ENCODE measurements around the gene CRYGB. TPM values are rescaled to one million over a fixed set of nuclear protein-coding genes. Genes with fewer than 3 reads are reported as not detected.

Gene CRYGB
- total and polyA plus RNA-seq, 2 of the 13 experiments (the other 11 are each of a cell fraction or from before 2014, with no cell fraction given): not detected

GRCh38 chr2:208129744-208130711, 15.9 kb downstream of the CRYGB start, which contains the start of gene CRYGC (continued):
- TF ChIP-seq ZEB1 (IDR thresholded peaks at IDR 0.05; ENCODE audit: insufficient replicate concordance, low read depth) (no peak), CSRNP2 (CRISPR knock-in tag; conservative IDR thresholded peaks at IDR 0.05; ENCODE audit: low read depth) (no peak), ZNF232 (CRISPR knock-in tag; IDR thresholded peaks at IDR 0.05; ENCODE audit: borderline replicate concordance) (no peak), DBP (CRISPR knock-in tag; IDR thresholded peaks at IDR 0.05; ENCODE audit: not compliant biosample characterization) (no peak), ZBTB26 (CRISPR knock-in tag; IDR thresholded peaks at IDR 0.05; ENCODE audit: borderline replicate concordance) (peak; percentile 57; the same call in 1 of the 2 replicates), ZNF816 (CRISPR knock-in tag; IDR thresholded peaks at IDR 0.05; ENCODE audit: borderline replicate concordance) (peak; percentile 38; the same call in 1 of the 2 replicates), ZNF180 (CRISPR knock-in tag; IDR thresholded peaks at IDR 0.05; ENCODE audit: borderline replicate concordance, low read depth) (no peak), EZH2 (conservative IDR thresholded peaks at IDR 0.05; ENCODE audit: low read depth, low read length) (no peak), ZNF567 (CRISPR knock-in tag; IDR thresholded peaks at IDR 0.05; ENCODE audit: borderline replicate concordance) (no peak), ZNF841 (CRISPR knock-in tag; IDR thresholded peaks at IDR 0.05; ENCODE audit: borderline replicate concordance) (no peak), LCORL (IDR thresholded peaks at IDR 0.05) (no peak), LCORL (CRISPR knock-in tag; IDR thresholded peaks at IDR 0.05) (no peak; the same call in none of the 2 replicates), EP300 (IDR thresholded peaks at IDR 0.05; ENCODE audit: low read depth in 2 of 2, low read length in 2 of 2) (peak in 1 of 2 experiments; percentile 34; a peak in 1 of 4 replicates), EP300 (CRISPR knock-in tag; IDR thresholded peaks at IDR 0.05; ENCODE audit: borderline replicate concordance) (no peak), ZBED4 (CRISPR knock-in tag; IDR thresholded peaks at IDR 0.05; ENCODE audit: borderline replicate concordance) (peak; percentile 81; the same call in 1 of the 2 replicates), ZNF672 (CRISPR knock-in tag; IDR thresholded peaks at IDR 0.05) (no peak)

Measured in HepG2 (cell line).